DMS114 treated with DMSO at 0.1 percent for 48 hours (cell line): Measurements from ENCODE around the gene UBE2D2.
"Not testable (repeated sequence)": the region's sequence is repeated elsewhere in the genome, so short reads cannot be mapped to it uniquely, and the experiment has no call there.

Experiments used
- DNase-seq: peaks from one replicate; lab custom pipeline; 2025; ENCODE audit not compliant: unreplicated experiment; lab: John Stamatoyannopoulos, UW

Gene UBE2D2

DNA sequence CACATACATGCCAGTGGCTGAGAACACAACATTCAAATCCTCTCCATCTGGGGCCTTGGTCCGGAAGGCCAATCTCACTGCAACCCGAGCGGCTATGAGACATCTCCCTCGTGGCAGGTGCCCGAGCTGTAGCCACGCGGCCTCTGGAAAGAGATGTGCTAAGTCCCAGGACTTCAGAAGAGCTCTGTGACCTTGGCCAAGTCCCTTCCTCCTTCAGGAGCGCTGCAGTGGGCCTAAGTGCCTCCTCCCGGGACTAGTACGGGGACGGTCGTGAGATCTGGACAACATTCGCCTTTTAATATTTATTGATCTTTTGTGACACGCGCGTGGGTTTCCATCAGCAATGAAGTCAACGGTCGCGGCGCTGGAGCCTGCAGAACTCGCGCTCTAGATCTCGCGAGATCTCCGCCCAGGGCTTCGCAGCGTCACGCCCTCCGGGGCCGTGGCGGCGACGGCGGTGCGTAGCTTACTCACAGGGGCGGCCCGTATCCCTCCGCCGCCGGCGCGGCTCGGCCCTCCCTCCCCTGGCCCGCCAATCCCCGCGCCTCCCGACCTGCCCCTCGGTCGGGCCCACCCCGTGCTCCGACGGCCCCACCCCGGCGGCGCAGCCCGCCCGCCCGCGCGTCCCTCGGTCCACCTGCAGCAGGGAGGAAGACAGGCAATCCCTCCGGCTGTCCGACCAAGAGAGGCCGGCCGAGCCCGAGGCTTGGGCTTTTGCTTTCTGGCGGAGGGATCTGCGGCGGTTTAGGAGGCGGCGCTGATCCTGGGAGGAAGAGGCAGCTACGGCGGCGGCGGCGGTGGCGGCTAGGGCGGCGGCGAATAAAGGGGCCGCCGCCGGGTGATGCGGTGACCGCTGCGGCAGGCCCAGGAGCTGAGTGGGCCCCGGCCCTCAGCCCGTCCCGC lies at the start of gene UBE2D2:
Gene UBE2D2, plus strand, starts transcription at position 588 of the 903 bp plus-strand sequence. CDS start 453 bp downstream, outside the sequence.
- peak; percentile 92 for DNase-seq

DNA sequence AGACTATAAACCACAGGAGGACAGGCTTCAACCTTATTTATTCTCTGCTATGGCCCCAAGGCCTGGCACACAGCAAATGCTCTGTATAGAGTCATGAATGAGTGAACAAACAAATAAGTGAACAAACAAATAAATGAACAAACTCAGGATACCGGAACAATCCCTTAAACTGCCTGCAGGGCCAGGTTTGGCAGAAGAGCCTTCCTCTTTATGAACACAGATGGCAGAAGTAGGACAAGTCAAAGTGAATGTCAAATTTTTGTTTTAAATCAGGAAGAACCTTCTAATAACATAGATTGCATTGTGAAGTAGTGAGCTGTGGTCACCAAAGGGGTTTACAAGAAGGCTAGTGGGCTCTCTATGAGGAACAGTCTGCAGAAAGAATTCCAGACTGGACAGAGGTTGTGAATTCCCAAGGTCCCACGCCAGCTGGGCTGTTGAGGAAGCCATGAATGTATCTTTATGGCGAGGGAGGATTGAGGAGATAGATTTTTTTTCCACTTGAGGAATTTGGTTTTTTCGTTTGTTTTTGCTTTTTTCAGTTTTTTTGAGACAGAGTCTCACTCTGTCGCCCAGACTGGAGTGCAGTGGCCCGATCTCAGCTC lies 48.3 kb upstream of the UBE2D2 start:
- peak; percentile 13 for DNase-seq

DNA sequence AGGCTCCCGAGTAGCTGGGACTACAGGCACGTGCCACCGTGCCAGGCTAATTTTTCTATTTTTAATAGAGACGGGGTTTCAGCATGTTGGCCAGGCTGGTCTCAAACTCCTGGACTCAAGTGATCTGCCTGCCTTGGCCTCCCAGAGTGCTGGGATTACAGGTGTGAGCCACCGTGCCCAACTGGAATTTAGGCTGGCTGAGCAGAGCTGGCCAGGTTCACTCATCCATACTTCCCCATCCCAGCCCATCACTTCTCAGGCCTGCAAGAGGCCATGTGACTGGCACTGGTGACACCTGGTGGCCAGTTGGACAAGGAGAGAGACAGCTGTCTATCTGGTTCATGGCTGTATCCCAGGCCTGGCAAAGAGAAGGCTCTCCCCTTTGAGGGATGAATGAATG lies 47.7 kb upstream of the UBE2D2 start:
- peak; percentile 70 for DNase-seq

DNA sequence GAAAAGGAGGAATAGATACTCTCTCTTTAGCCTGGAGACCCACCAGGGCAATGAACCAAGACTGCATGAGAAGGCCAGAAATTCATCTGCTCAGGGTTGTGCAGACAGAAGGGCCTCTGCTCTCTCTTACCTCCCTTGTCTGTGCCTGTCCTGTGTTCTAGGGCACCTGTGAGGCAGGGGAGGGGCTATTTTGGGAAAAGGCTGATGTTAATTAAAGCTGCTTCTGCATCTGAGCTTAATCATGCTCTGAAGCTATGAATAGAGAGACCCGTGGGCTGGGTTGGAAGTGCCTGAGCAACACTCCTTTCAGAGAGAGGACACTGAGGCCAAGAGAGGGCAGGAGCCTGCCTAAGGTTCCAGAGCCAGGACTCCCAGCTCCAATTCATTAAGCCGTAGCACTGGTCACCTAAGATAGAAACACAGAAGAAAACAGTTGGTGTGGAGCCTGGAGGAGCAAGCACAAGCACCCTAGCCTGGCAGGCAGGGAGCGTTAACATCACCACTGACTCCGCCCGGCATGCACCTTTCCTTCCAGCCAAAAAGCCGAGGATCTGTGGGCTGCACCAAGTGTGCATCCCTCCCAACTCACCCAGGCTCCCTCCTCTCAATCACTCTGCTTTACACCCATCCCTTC lies 47.2 kb upstream of the UBE2D2 start:
- no peak for DNase-seq

DNA sequence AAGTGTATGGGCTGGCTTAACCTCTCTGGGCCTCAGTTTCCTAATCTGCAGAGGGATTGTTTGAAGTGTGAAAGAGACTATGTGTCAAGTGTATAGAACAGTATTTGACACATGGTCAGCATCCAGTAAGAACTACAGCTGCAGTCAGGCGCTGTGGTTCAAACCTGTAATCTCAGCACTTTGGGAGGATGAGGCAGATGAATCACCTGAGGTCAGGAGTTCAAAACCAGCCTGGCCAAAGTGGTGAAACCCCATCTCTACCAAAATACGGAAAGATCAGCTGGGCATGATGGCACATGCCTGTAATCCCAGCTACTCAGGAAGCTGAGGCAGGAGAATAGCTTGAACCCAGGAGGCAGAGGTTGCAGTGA lies 46.7 kb upstream of the UBE2D2 start:
- DNase-seq = no peak

DNA sequence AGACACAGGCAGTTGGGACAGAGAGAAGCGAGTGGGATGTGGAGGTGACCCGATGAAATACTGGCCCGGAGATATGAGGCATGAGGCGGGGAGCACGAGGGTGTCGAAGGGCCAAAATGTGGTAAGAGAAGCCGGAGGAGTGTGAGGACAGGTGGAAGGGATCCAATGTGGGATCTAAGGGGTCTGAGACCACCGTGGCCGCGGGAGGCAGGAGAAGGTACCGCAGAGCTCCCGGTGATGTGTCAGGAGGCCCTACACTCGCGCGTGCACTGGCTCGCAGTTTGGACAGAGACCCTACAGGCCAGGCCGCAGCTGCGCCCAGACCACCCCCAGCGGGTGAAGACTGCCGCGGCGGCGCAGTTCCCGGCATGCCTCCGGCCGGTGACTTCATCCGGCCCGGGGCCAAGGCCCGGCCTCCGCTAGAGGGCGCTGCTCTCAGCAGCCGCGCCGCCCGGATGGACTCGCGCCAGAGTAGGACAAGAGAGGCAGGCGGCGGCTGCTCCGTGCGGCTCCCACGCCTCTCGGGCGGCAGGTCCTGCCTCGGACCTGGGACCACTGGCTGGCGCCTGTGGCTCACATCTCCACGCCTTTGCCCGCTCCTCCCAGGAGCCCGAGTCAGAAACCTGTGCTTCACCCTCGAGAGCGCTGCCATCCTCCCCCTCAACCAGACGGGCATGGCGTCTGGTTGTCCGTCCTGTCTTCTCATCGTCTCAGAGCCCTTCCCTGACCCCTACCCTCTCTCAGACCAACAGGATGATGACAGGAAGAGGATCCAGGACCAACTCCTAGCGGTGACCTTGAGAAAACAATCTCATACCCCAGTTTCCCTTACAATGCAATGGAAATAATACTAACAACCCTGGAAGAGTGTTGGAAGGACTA lies 43.2 kb upstream of the UBE2D2 start:
- peak; percentile 78 for DNase-seq

DNA sequence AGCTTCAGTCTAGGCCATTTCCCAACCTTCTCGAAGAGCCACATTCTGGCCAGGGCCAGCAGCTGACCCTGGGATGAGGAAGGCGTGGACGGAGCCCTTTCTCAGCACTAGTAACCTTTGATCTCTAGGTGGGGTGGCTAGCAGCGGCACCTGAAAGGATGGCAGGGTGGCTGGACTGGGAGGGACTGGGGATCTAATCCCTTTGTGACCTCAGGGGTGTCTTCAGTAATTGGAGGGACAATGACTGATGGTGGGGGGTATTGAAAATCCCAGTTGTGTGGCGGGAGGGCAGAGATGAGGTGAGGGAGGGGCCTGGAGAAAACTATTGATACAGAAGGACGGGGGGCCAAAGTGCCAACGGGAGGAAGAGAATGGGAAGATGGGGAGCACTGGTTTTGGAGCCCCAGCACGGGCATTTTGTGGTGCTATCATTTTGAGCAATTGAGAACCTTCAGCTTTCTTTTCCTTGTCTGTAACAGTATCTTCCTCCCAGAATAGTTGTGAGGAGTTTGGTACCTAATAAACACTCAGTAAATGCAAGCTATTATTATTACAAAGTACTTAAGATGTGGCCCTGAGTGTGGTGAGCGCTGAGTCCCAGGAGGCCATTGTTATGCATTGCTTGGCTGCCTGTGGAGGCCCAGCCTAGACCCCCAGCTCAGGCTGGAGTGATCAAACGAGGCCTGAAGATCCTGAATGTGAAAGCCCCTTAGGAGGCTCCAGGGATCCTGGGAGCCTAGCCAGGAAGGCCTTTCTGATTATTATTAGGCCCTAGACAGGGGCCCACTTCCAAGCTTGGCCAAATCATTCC lies 37.3 kb upstream of the UBE2D2 start:
- no peak for DNase-seq

DNA sequence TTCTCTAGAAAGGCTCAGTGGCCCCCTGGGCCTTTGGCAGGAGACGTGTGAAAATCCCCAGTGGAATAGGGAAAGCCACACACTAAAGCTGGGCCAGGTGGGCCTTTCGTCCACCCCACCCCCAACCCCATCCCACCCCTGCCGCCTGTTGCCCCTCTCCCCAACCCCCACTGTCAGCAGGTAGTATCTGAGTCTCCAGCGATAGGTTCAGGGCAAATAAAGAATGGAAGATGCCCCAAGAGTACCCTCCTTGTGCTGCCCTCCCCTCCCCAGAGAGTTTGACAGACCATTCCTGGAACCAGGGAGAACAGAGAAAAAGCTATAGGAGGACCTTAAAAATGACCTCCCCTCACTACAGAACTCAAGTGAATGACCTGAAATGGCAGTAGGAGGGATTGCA lies 36.7 kb upstream of the UBE2D2 start:
- no peak for DNase-seq

DNA sequence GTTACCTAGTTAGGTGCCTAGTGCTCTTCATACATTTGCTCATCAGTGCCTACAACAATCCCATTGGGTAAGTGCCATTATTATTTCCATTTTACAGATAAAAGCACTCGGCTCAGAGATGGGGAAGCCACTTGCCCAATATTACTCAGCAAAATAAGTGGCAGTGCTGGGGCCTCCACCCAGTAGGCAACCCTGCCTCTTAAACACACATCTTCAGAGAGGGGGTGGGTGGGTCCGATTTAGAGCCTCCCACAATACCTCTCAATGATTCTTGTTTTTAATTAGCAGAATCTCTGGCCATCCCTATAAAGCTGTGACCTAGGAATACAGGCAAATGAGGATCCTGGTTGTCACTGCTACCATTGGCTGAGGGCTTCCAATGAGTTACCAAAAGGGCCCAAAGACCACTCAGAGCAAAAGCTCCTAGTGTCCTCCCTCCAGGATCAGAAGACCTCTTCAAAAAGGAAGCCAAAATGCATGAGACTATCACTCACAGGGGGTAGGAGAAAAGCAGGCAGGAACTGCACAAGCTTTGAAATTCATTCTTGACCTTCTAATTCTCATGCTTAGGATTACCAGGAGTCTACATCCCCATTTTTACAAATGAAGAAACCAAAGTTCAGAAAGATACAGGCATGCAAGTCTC lies 36.1 kb upstream of the UBE2D2 start:
- no peak for DNase-seq

DNA sequence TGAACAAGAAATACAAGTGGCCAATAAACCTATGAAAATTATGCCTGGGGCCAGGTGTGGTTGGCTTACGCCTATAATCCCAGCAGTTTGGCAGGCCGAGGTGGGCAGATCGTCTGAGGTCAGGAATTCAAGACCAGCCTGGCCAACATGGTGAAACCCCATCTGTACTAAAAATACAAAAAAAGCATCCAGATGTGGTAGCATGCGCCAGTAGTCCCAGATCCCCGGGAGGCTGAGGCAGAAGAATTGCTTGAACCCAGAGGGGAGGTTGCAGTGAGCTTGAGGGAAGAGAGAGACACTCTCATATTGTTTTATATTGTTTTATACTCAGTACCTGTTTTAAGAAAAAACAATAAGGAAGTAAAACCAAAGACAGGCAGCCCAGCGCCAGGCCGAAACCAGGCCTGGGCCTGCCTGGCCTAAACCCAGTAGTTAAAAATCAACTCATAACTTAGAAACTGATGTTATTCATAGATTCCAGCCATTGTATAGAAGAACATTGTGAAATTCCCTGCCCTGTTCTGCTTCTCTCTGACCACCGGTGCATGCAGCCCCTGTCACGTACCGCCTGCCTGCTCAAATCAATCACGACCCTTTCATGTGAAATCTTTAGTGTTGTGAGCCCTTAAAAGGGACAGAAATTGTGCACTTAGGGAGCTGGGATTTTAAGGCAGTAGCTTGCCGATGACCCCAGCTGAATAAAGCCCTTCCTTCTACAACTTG lies 35.4 kb upstream of the UBE2D2 start:
- not testable (repeated sequence) for DNase-seq

DNA sequence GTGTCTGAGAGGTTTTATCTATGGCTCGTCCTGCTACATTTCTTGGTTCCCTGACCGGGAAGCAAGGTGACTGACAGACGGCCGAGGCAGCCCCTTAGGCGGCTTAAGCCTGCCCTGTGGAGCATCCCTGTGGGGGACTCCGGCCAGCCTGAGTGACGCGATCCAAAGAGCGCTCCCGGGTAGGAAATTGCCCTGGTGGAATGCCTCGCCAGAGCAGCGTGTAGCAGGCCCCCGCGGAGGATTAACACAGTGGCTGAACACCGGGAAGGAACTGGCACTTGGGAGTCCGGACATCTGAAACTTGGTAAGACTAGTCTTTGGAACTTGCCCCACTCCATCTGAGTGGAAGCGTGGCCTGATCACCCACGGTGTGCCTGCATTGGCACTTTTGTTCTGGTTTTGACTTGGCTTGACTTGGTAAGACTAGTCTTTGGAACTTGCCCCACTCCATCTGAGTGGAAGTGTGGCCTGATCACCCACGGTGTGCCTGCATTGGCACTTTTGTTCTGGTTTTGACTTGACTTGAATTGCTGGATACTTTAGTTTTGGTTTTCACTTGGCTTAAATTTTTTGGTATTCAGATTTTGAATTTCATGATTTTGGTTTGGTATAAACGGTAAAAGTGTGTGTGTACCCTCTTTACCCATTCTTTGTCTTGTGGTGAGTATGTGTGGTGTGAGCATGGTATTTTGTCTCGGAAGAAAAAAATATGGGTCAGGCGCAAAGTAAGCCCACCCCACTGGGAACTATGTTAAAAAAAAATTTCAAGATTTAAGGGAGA lies 34.6 kb upstream of the UBE2D2 start:
- not testable (repeated sequence) for DNase-seq

DNA sequence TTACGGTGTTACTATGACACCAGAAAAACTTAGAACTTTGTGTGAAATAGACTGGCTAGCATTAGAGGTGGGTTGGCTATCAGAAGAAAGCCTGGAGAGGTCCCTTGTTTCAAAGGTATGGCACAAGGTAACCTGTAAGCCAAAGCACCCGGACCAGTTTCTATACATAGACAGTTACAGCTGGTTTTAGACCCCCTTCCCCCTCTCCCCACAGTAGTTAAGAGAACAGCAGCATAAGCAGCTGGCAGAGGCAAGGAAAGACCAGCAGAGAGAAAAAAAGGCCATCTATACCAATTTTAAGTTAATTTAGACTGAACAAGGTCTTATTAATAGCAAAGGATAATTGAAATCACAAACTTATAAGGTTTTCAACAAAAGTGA lies 34.1 kb upstream of the UBE2D2 start:
- not testable (repeated sequence) for DNase-seq

DNA sequence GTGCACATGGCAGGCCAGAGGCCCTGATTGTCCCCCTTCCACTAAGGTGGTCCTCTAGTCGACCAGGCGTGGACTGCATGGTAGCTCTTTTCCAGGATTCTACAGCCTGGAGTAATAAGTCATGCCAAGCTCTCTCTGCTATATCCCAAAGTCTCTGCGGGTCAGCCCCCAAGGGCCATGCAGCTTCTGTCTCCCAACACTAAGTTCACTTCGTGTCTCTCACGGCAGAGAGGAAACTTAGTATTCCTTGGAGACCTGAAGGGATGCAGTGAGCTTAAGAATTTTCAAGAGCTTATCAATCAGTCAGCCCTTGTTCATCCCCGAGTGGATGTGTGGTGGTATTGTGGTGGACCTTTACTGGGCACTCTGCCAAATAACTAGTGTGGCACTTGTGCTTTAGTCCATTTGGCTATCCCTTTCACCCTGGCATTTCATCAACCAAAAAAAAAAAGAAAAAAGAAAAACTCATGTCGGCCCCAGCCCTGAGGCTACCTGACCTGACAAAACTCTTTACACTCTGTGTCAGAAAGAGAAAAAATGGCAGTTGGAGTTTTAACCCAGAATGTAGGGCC lies 33.2 kb upstream of the UBE2D2 start:
- not testable (repeated sequence) for DNase-seq

DNA sequence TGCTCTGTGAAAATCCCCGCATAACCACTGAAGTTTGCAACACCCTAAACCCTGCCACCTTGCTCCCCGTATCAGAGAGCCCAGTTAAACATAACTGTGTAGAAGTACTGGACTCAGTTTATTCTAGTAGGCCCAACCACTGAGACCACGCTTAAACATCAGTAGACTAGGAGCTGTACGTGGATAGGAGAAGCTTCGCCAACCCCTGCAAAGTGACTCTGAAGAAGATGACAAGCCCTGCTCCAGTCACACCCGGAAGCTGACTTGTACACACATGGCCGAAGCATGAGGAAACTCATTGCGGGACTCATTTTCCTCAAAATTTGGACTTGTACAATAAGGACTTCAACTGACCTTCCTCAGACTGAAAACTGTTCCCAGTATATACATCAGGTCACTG lies 32.4 kb upstream of the UBE2D2 start:
- not testable (repeated sequence) for DNase-seq

DNA sequence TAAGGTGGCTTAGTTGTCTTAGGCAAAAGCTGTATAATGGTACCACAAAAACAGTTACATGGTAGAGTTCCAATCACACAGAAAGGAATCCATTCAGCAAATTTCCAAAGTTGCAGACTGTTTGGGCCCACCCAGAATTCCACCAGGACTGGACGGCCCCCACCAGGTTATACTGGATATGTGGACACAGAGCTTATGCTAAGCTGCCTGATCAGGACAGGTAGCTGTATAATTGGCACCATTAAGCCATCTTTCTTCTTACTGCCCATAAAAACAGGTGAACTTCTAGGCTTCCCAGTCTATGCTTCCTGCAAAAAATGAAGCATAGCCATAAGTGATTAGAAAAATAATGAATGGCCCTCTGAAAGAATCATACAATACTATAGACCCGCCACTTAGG lies 31.1 kb upstream of the UBE2D2 start:
- DNase-seq = not testable (repeated sequence)

DNA sequence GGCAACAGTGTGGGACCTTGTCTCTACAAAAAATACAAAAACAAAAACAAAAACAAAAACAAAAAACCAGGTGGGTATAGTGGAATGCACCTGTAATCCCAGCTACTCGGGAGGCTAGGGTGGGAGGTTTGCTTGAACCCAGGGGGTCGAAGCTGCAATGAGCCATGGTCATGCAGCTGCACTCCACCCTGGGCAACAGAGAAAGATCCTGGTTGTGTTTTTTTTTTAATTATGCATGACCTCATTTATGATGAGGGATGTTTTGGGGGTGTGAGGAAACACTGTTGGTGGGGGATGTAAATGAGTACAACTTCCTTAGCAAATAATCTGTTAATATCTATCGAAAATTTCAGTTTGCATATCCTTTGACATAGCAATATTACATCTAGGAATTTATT lies 29.4 kb upstream of the UBE2D2 start:
- no peak for DNase-seq

DNA sequence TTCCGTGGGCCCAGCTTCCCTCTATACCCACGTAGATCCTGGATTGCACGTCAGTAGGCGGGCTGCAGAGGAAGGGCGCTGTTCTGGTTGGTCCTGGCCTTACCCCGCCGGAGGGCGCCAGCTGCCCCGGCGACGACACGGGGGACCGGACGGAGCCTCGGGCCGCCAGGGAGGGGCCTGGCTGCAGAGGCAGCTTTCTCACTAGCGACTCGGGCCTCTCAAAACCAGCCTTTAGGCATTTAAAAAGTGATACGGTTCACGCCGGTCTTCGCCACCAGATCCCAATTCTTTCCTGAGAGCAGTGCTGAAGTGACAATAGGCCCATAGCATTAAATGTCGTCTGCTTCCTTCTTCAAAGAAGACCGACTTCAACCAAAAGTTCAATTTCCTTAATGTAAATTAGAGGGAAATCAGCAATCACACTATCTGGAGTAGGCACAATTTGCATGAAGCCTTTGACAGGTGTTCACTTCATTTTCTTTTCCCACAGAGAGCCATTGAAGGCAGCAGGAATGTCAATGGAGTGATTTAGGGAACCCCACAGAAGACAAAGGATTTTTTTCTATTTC lies 17.6 kb upstream of the UBE2D2 start:
- no peak for DNase-seq

DNA sequence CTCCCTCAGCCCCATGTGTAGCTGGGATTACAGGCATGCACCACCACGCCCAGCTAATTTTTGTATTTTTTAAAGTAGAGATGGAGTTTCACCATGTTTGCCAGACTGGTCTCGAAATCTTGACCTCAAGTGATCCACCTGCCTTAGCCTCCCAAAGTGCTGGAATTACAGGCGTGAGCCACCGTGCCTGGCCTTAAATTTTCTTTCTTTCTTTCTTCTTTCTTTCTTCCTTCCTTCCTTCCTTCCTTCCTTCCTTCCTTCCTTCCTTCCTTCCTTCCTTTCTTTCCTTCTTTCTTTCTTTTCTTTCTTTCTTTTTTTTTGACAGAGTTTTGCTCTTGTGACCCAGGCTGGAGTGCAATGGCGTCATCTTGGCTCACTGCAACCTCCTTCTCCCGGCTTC lies 14.5 kb upstream of the UBE2D2 start:
- not testable (repeated sequence) for DNase-seq
